Loucy (cell line): ENCODE data around the gene MRPL18.

Experiments used
- H2AFZ ChIP-seq: fragments of 200-600 bp; sonication (generic); 2 replicates; pipeline ENCODE4 v1.6.0; 2016; ENCODE audit warnings: antibody characterized with exemption, mild to moderate bottlenecking, low read length, moderate library complexity
- H3F3A ChIP-seq: fragments of 200-600 bp; 2 replicates; pipeline ENCODE4 v1.6.0; 2016; ENCODE audit warnings: antibody characterized with exemption, low read depth, mild to moderate bottlenecking
- H3K27me3 ChIP-seq: fragments of 200-600 bp; sonication (generic); 2 replicates; pipeline ENCODE4 v1.6.1; 2014; ENCODE audit warnings: low read length, mild to moderate bottlenecking; ENCODE audit not compliant: insufficient read depth, poor library complexity, severe bottlenecking
- H3K36me3 ChIP-seq: fragments of 200-600 bp; sonication (generic); 2 replicates; pipeline ENCODE4 v1.6.1; 2016; ENCODE audit warnings: low read length; ENCODE audit not compliant: insufficient read depth
- H3K4me1 ChIP-seq: fragments of 200-600 bp; sonication (generic); 2 replicates; pipeline ENCODE4 v1.5.1; 2014; ENCODE audit warnings: low read length, mild to moderate bottlenecking; ENCODE audit not compliant: insufficient read depth, poor library complexity, severe bottlenecking
- H3K4me2 ChIP-seq: fragments of 200-600 bp; sonication (generic); 2 replicates; pipeline ENCODE4 v1.6.0; 2014; ENCODE audit warnings: antibody characterized with exemption, low read length, low read depth, mild to moderate bottlenecking; ENCODE audit not compliant: poor library complexity, severe bottlenecking
- H3K4me3 ChIP-seq: fragments of 200-600 bp; sonication (generic); 2 replicates; pipeline ENCODE4 v1.5.1; 2014; ENCODE audit warnings: low read length, mild to moderate bottlenecking, mixed read lengths; ENCODE audit not compliant: poor library complexity, severe bottlenecking
- H3K79me2 ChIP-seq: fragments of 200-600 bp; sonication (generic); 2 replicates; pipeline ENCODE4 v1.6.1; 2014; ENCODE audit warnings: low read length; ENCODE audit not compliant: insufficient read depth
- H3K9ac ChIP-seq: fragments of 200-600 bp; sonication (generic); 2 replicates; pipeline ENCODE4 v1.6.0; 2014; ENCODE audit warnings: mild to moderate bottlenecking, low read depth, low read length, moderate library complexity; ENCODE audit not compliant: poor library complexity, severe bottlenecking
- H3K9me2 ChIP-seq: fragments of 200-600 bp; sonication (generic); replicated peaks from 2 replicates; pipeline ENCODE4 v1.6.1; 2016; ENCODE audit warnings: low read depth, low read length, mixed read lengths
- H3K9me3 ChIP-seq: fragments of 200-600 bp; sonication (generic); 2 replicates; pipeline ENCODE4 v1.6.1; 2014; ENCODE audit warnings: mild to moderate bottlenecking, antibody characterized with exemption, low read length, low read depth; ENCODE audit not compliant: insufficient read depth
- H4K20me1 ChIP-seq: fragments of 200-600 bp; sonication (generic); 2 replicates; pipeline ENCODE4 v1.6.0; 2014; ENCODE audit warnings: antibody characterized with exemption, low read length, mild to moderate bottlenecking; ENCODE audit not compliant: insufficient read depth, poor library complexity, severe bottlenecking
- EZH2phosphoT487 ChIP-seq: fragments of 200-600 bp; IDR thresholded peaks from 2 replicates; pipeline ENCODE4 v1.6.1; 2018; ENCODE audit warnings: antibody characterized with exemption, mild to moderate bottlenecking, moderate library complexity, borderline replicate concordance
- TF ChIP-seq, protein P1 (sequence below): fragments of 200-600 bp; sonication (generic); conservative IDR thresholded peaks from 2 replicates; pipeline ENCODE4 v1.5.1; 2014; ENCODE audit warnings: mild to moderate bottlenecking, antibody characterized with exemption, low read length

The MRPL18 gene

DNA sequence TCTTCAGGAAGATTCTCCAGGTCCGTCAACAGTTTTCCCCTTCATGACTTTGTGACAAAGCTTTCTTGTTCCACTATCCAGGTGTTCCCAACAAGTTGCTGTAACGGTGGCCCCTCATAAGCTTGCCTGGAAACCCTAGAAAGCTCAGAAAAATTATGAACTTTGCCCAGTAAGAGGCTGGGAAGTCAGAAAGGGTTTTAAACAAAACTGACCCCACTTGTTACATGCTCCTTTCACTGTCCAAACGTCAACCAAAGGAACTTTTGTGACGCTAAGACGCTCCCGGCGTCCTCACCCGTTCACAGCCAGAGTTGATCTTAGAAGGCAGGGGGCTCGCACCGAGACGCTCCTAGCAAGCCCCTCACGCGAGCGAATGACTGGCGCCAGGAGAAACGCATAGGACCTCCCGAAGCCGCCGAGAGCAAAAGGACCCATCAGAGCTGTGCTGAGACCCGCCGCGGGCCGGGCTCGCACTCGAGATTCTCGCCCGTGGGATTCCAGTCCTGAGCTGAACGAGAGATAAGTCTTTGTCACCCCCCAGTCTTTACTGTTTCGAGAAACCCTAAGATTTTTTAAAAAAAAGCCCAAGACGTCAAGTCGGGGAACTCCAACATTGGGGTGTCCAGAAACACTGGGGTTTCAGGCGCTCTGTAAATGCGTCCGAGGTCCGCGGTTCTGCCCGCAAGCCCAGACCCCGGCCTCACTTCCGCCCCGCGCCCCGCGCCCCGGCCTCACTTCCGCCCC is 29.0 kb upstream of the MRPL18 start:
- peaks cover 54% of the 10 kb centered on the region for H3K79me2 ChIP-seq
- peaks cover 25% of the 10 kb centered on the region; the same call in 1 of the 2 replicates for H3K36me3 ChIP-seq
- H3F3A ChIP-seq, result no peaks in the 10 kb centered on the region
- H3K4me2 ChIP-seq, result peak overlapping the region; percentile 97
- H3K4me3 ChIP-seq, result peak overlapping the region; percentile 94
- H4K20me1 ChIP-seq, result peaks cover 5% of the 10 kb centered on the region
- peak overlapping the region; percentile 93 for H2AFZ ChIP-seq
- no peaks in the 10 kb centered on the region for H3K9me3 ChIP-seq
- H3K9ac ChIP-seq, result peak overlapping the region; percentile 96
- no peak for TF ChIP-seq EZH2phosphoT487
- TF ChIP-seq, protein P1, sequence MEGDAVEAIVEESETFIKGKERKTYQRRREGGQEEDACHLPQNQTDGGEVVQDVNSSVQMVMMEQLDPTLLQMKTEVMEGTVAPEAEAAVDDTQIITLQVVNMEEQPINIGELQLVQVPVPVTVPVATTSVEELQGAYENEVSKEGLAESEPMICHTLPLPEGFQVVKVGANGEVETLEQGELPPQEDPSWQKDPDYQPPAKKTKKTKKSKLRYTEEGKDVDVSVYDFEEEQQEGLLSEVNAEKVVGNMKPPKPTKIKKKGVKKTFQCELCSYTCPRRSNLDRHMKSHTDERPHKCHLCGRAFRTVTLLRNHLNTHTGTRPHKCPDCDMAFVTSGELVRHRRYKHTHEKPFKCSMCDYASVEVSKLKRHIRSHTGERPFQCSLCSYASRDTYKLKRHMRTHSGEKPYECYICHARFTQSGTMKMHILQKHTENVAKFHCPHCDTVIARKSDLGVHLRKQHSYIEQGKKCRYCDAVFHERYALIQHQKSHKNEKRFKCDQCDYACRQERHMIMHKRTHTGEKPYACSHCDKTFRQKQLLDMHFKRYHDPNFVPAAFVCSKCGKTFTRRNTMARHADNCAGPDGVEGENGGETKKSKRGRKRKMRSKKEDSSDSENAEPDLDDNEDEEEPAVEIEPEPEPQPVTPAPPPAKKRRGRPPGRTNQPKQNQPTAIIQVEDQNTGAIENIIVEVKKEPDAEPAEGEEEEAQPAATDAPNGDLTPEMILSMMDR, result no peak
- H3K27me3 ChIP-seq, result no peaks in the 10 kb centered on the region
- no peaks in the 10 kb centered on the region for H3K9me2 ChIP-seq
- H3K4me1 ChIP-seq, result peaks cover 21% of the 10 kb centered on the region

DNA sequence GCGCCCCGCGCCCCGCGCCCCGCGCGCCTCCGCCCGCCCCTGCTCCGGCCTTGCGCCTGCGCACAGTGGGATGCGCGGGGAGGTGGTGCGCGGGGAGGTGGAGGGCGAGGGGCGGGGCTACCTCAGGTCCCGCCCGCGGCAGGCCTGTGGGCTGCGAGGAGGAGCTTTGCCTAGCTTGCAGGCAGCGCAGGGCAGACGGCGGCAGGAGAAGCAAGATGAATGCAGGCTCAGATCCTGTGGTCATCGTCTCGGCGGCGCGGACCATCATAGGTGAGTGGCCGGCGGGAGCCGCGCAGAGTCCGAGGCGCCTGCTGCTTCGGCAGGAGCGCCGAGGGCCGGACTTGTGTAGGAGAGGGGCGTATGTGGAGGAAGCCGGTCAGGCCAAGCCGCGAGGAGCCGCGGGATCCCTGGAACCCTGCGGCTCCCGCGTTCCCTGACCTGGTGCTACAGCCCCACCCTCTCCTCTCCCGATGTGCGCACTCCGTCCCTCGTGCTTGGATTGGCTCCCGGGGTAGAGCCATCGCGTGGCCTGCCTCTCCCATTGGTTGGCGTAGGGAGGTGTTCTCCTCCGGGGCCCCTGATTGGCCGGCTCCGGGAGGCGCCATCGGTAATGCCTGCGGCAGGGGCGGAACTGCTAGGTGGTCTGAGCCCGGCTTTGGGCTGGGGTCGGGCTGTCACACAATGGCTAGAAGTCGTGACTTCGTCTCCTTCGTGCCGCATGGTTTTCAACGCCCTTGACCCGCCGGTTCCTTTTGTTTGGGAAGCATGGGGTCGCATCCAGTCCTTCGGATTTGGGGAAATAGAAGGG is 28.2 kb upstream of the MRPL18 start, which contains the start of gene ACAT2:
Gene ACAT2 (plus strand): TSS at position 173 of the 808 bp plus-strand sequence. CDS start 43 bp downstream, at position 216.
- Histone ChIP-seq H3K4me1 (peaks cover 27% of the 10 kb centered on the region), H3K27me3 (no peaks in the 10 kb centered on the region), H2AFZ (peak within 1 kb of the TSS; percentile 93), H4K20me1 (peaks cover 5% of the 10 kb centered on the region), H3K4me3 (peak within 1 kb of the TSS; percentile 94), H3K4me2 (peak within 1 kb of the TSS; percentile 97), H3K9ac (peak within 1 kb of the TSS; percentile 96), H3K9me3 (no peaks in the 10 kb centered on the region), H3K36me3 (peaks cover 25% of the 10 kb centered on the region; the same call in 1 of the 2 replicates), H3F3A (no peaks in the 10 kb centered on the region), H3K9me2 (no peaks in the 10 kb centered on the region), H3K79me2 (peaks cover 62% of the 10 kb centered on the region)
- no peak for TF ChIP-seq EZH2phosphoT487
- TF ChIP-seq, protein P1, result no peak

DNA sequence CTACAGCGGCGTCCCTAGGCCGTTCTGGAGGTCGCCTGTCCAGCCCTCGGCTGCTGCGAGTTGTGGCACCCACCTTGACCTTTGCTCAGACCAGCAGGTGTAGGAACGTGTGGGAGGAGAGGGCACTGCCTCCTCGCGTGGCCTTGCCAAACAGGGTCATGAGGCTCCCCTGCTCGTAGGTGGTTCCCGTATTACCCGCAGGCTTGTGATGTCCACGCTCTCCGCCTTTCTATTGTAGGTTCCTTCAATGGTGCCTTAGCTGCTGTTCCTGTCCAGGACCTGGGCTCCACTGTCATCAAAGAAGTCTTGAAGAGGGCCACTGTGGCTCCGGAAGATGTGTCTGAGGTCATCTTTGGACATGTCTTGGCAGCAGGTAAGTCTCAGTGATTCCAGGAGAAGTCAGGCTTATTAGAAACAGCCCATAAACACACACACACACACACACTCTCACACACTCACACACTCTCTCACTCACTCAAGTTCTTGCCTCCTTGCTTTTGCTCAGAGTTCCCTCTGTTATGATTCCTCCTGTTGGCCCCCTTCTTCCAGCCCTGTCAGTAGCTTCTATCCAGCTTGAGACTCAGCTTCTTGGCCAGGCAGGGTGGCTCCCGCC is 27.5 kb upstream of the MRPL18 start:
- Histone ChIP-seq H3K79me2 (peaks cover 67% of the 10 kb centered on the region), H3F3A (no peaks in the 10 kb centered on the region), H2AFZ (peak overlapping the region; percentile 79), H3K4me3 (peak overlapping the region; percentile 94), H4K20me1 (peaks cover 5% of the 10 kb centered on the region), H3K27me3 (no peaks in the 10 kb centered on the region), H3K9ac (peak overlapping the region; percentile 96), H3K9me2 (no peaks in the 10 kb centered on the region), H3K9me3 (no peaks in the 10 kb centered on the region), H3K36me3 (peaks cover 27% of the 10 kb centered on the region; the same call in 1 of the 2 replicates), H3K4me2 (peak overlapping the region; percentile 86), H3K4me1 (peaks cover 27% of the 10 kb centered on the region)
- TF ChIP-seq EZH2phosphoT487, result no peak
- TF ChIP-seq, protein P1, result no peak
